CD4-positive, alpha-beta memory T cell (primary cell): ENCODE data around the gene SPTLC2. TPM values are rescaled to one million over a fixed set of nuclear protein-coding genes. Genes with fewer than 3 reads are reported as not detected.
A peak's percentile ranks its signal among the peaks of the same experiment; 100 is the strongest.

Experiments used
- CTCF ChIA-PET: fragments of 350-600 bp; sonication (Branson Sonifier 250); formaldehyde crosslinking; loops from one replicate; lab custom pipeline; 2021; ENCODE audit warnings: inconsistent platforms; ENCODE audit not compliant: partially characterized antibody; lab: Charles Lee
- POLR2A ChIA-PET: fragments of 350-600 bp; sonication (Branson Sonifier 250); formaldehyde crosslinking; loops from one replicate; lab custom pipeline; 2021; ENCODE audit not compliant: partially characterized antibody; lab: Charles Lee
- DNase-seq, 5 donors: peaks; one replicate each; pipeline versions ENCODE4 v3.0.0 to v3.0.0-alpha.2; 2020 to 2022; ENCODE audit warnings: mixed read lengths in 1 of 5
- H3K27ac ChIP-seq: one replicate; pipeline ENCODE4 v1.7.0; 2013; ENCODE audit warnings: low read depth, low read length
- H3K27me3 ChIP-seq: 2 replicates; pipeline ENCODE4 v1.7.0; 2013; ENCODE audit warnings: mild to moderate bottlenecking, low read length, moderate library complexity; ENCODE audit not compliant: insufficient read depth
- H3K36me3 ChIP-seq: 2 replicates; pipeline ENCODE4 v1.7.0; 2013; ENCODE audit warnings: mild to moderate bottlenecking, low read length, moderate library complexity; ENCODE audit not compliant: insufficient read depth
- H3K4me1 ChIP-seq: 2 replicates; pipeline ENCODE4 v1.7.0; 2013; ENCODE audit warnings: mild to moderate bottlenecking, low read length, moderate library complexity; ENCODE audit not compliant: insufficient read depth
- H3K4me3 ChIP-seq, 2 donors: one replicate each; pipeline ENCODE4 v1.7.0; 2013; ENCODE audit warnings: low read length in 2 of 2, mild to moderate bottlenecking in 1 of 2
- H3K9me3 ChIP-seq, 2 donors: one replicate each; pipeline ENCODE4 v1.7.0; 2013; ENCODE audit warnings: low read length in 2 of 2, control low read depth in 1 of 2; ENCODE audit not compliant: control insufficient read depth in 1 of 2
- H3K27ac Mint-ChIP-seq, 7 donors: one replicate each; pipeline ENCODE4 v1.8.0; 2020 to 2021; ENCODE audit warnings: mixed read lengths in 7 of 7, mild to moderate bottlenecking in 6 of 7, inconsistent platforms in 3 of 7, moderate library complexity in 3 of 7
- H3K27me3 Mint-ChIP-seq, 2 donors: one replicate each; pipeline ENCODE4 v1.8.0; 2020 to 2021; ENCODE audit warnings: mixed read lengths in 2 of 2
- H3K36me3 Mint-ChIP-seq, 2 donors: one replicate each; pipeline ENCODE4 v1.8.0; 2020 to 2021; ENCODE audit warnings: mixed read lengths in 2 of 2, inconsistent platforms in 1 of 2, mild to moderate bottlenecking in 1 of 2
- H3K4me1 Mint-ChIP-seq, 4 donors: one replicate each; pipeline ENCODE4 v1.8.0; 2020 to 2021; ENCODE audit warnings: mixed read lengths in 4 of 4, mild to moderate bottlenecking in 1 of 4
- H3K4me3 Mint-ChIP-seq, 8 donors: one replicate each; pipeline ENCODE4 v1.8.0; 2020 to 2021; ENCODE audit warnings: mixed read lengths in 8 of 8, mild to moderate bottlenecking in 7 of 8, moderate library complexity in 6 of 8, inconsistent platforms in 3 of 8
- H3K9me3 Mint-ChIP-seq, 8 donors: one replicate each; pipeline ENCODE4 v1.8.0; 2020 to 2021; ENCODE audit warnings: mixed read lengths in 8 of 8, mild to moderate bottlenecking in 5 of 8, inconsistent platforms in 3 of 8, moderate library complexity in 1 of 8
- intact Hi-C: fragments of 100-400 bp; cut with micrococcal nuclease; formaldehyde crosslinking; loops from one replicate; pipeline ENCODE4 v1.15.1; 2023
- polyA plus RNA-seq, 2 donors: library from polyadenylated mRNA; unstranded; fragments of 300-500 nt; fragmentation: Illumina TruSeq; gene quantifications; one replicate each; pipeline ENCODE4 v1.2.3, GENCODE V29; 2021
- total RNA-seq, 2 experiments: library from RNA; stranded (reverse); gene quantifications; one replicate each; pipeline ENCODE4 v1.2.3, GENCODE V29; 2021

The SPTLC2 gene
- total and polyA plus RNA-seq, 4 experiments from 2014 or later, result 11.2 to 31.3 (median 24.8) TPM

DNA sequence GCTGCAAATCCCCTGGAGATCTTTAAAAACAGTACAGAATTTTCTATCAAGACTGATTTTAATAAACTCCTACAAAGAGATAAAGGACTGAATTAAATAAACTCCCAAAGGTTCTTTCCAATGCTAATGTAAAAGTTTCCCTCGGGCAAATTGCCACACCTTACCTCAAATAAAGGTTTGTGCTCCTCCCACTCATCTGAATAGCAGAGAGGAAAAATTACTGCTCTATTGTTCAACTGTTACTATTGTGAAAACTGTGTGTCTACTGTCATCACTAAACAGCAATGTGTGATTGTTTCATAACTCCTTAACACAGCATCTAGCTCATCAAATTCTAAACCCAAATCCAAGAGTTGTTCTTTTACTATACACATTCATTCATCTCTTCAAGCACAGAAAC is 3.2 kb downstream of the SPTLC2 start:
- Mint-ChIP-seq H3K4me3 (peak overlapping the region in 3 of 8 donors; percentile 33 to 65 (median 60)), H3K4me1 (peaks cover 39 to 67% (median 49%) of the 10 kb centered on the region in 4 donors), H3K36me3 (peaks cover 5 to 16% of the 10 kb centered on the region in 2 donors), H3K9me3 (no peaks in the 10 kb centered on the region), H3K27ac (peak overlapping the region in 3 of 7 donors; percentile 34 to 60 (median 37)), H3K27me3 (no peaks in the 10 kb centered on the region)
- ChIA-PET POLR2A (interaction anchor here (0.5 kb wide), 1 partner anchor 43 kb away, joined by 4 read pairs; no protein-coding TSS in a partner anchor), CTCF (interaction anchor here (1.0 to 1.8 kb wide), 3 partner anchors 16 to 153 kb away, joined by 3 to 8 read pairs (median 4); no protein-coding TSS in a partner anchor)
- H3K4me3 ChIP-seq, result no peak overlapping the region
- peaks cover 53% of the 10 kb centered on the region for H3K4me1 ChIP-seq
- no peaks in the 10 kb centered on the region for H3K27me3 ChIP-seq
- no peak overlapping the region for H3K27ac ChIP-seq
- no peaks in the 10 kb centered on the region for H3K9me3 ChIP-seq
- H3K36me3 ChIP-seq, result no peaks in the 10 kb centered on the region
- DNase-seq, result no peak
- intact Hi-C loops, result loop anchor here (10.0 kb wide), 1 partner anchor 238 kb away; the partner anchor contains the start of genes SAMD15 and TMED8

DNA sequence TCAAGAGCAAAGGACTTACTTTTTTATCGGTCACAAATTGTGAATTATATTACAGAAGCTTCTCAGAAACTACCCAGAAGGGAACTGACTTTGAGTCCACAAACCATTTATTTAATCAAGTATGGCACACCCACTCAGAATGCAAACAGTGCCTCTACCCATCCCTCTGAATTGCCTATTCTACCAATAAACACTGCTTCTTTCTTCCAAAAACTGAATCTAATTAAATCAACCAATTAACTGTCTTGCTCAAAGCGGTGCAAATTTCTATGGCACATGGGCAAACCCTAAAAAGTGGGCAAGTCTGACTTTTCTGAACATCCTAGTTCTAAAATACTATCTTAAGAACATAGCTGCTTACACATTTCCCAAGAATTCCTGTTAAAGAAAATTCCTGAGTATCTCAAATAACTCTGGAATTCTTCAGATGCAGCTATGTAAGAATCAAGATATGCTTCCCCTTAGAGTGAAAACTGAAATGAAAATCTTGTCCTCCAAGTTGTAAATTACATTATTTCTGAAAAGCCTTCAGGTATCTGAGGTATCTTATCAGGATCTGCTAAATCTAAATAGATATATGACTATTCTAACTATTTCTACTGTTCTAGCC is 4.3 kb downstream of the SPTLC2 start:
- Mint-ChIP-seq H3K27ac (peak overlapping the region in 3 of 7 donors; percentile 25 to 70 (median 61)), H3K4me3 (no peak overlapping the region), H3K27me3 (no peaks in the 10 kb centered on the region), H3K4me1 (peaks cover 45 to 70% (median 56%) of the 10 kb centered on the region in 4 donors), H3K9me3 (no peaks in the 10 kb centered on the region), H3K36me3 (peaks cover 5 to 16% of the 10 kb centered on the region in 2 donors)
- no peaks in the 10 kb centered on the region for H3K36me3 ChIP-seq
- DNase-seq, result no peak
- no peak overlapping the region for H3K27ac ChIP-seq
- H3K27me3 ChIP-seq, result no peaks in the 10 kb centered on the region
- POLR2A ChIA-PET, result interaction anchor here (2.0 kb wide), 1 partner anchor 19 kb away, joined by 5 read pairs; no protein-coding TSS in a partner anchor
- peaks cover 60% of the 10 kb centered on the region for H3K4me1 ChIP-seq
- no peaks in the 10 kb centered on the region for H3K9me3 ChIP-seq
- H3K4me3 ChIP-seq, result no peak overlapping the region
- CTCF ChIA-PET, result interaction anchor here (1.0 to 1.8 kb wide), 4 partner anchors 15 to 152 kb away, joined by 3 to 8 read pairs (median 4); no protein-coding TSS in a partner anchor
- intact Hi-C loops, result loop anchor here (10.0 kb wide), 1 partner anchor 237 kb away; the partner anchor contains the start of genes SAMD15 and TMED8

DNA sequence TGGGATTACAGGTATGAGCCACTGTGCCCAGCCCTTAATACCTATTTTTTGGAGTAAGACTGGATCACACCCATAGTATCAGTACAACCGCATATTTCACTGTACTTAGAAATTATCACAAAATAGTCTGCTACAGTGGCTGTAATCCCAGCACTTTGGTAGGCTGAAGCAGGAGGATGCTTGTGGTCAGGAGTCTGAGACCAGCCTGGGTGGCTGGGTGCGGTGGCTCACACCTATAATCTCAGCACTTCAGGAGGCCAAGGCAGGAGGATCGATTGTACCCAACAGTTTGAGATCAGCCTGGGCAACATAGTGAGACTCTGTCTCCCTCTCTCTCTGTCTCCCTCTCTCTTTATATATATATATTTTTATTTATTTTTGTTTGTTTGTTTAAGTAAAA is 5.9 kb downstream of the SPTLC2 start:
- no peak overlapping the region for H3K27ac Mint-ChIP-seq
- Histone ChIP-seq H3K4me3 (no peak overlapping the region), H3K4me1 (peaks cover 67% of the 10 kb centered on the region), H3K9me3 (no peaks in the 10 kb centered on the region), H3K27ac (no peak overlapping the region), H3K36me3 (no peaks in the 10 kb centered on the region), H3K27me3 (no peaks in the 10 kb centered on the region)
- H3K36me3 Mint-ChIP-seq, result peaks cover 5 to 9% of the 10 kb centered on the region in 2 donors
- no peaks in the 10 kb centered on the region for H3K9me3 Mint-ChIP-seq
- H3K27me3 Mint-ChIP-seq, result no peaks in the 10 kb centered on the region
- ChIA-PET CTCF (no interaction called here), POLR2A (no interaction called here)
- intact Hi-C loops, result loop anchor here (10.0 kb wide), 1 partner anchor 236 kb away; the partner anchor contains the start of genes SAMD15 and TMED8
- no peak overlapping the region for H3K4me3 Mint-ChIP-seq
- H3K4me1 Mint-ChIP-seq, result peaks cover 44 to 69% (median 58%) of the 10 kb centered on the region in 4 donors
- no peak for DNase-seq

DNA sequence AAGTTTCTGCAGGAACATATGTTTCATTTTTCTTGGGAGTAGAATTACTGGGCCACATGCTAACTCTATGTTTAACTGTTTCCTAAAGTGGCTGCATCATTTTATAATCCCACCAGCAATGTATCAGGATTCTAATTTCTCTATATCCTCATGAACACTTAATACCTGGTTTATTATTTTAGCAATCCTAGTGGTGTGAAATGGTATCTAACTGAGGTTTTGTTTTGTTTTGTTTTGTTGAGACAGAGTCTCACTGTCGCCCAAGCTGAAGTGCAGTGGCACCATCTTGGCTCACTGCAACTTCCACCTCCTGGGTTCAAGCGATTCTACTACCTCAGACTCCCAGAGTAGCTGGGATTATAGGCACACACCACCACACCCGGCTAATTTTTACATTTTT is 6.5 kb downstream of the SPTLC2 start:
- CTCF ChIA-PET, result no interaction called here
- Mint-ChIP-seq H3K36me3 (peaks cover 2 to 4% of the 10 kb centered on the region in 2 donors), H3K4me1 (peaks cover 41 to 66% (median 56%) of the 10 kb centered on the region in 4 donors), H3K9me3 (no peaks in the 10 kb centered on the region), H3K27ac (no peak overlapping the region), H3K27me3 (no peaks in the 10 kb centered on the region), H3K4me3 (no peak overlapping the region)
- Histone ChIP-seq H3K9me3 (no peaks in the 10 kb centered on the region), H3K4me3 (no peak overlapping the region), H3K4me1 (peaks cover 64% of the 10 kb centered on the region), H3K27ac (no peak overlapping the region), H3K36me3 (no peaks in the 10 kb centered on the region), H3K27me3 (no peaks in the 10 kb centered on the region)
- DNase-seq, result no peak
- POLR2A ChIA-PET, result no interaction called here
- intact Hi-C loops, result loop anchor here (10.0 kb wide), 1 partner anchor 235 kb away; the partner anchor contains the start of genes SAMD15 and TMED8

DNA sequence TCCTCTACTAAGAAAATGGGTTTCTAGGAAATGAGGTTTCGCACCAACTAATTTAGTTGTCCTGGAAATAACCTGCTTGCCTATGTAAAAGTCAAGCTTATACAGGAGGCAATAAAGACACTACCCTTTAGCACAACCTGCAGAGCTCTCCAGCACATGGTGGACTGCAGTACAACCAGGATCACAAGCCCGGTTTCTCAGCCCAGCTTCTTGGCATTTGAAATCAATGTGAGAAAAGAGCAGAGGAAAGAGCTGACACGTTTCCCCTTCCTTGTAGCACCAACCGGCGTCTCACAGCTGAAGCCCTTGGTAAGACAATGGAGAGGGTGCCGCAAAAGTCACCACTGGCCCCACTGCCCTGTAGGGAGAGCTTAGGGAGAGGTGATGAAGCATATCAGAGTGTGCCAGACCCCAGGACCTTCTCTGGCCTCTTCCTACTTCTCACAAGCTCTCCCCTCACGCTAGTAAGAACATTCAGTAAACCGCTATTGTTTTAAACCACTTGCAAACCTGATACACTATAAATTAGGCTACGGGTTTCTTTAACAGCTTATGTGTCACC is 8.6 kb downstream of the SPTLC2 start:
- Histone ChIP-seq H3K4me3 (no peak overlapping the region), H3K27me3 (no peaks in the 10 kb centered on the region), H3K36me3 (no peaks in the 10 kb centered on the region), H3K9me3 (no peaks in the 10 kb centered on the region), H3K4me1 (peaks cover 54% of the 10 kb centered on the region), H3K27ac (no peak overlapping the region)
- Mint-ChIP-seq H3K36me3 (peaks cover 0 to 3% of the 10 kb centered on the region in 2 donors), H3K27me3 (no peaks in the 10 kb centered on the region), H3K4me3 (peak overlapping the region in 6 of 8 donors; percentile 43 to 76 (median 68)), H3K27ac (peak overlapping the region in 6 of 7 donors; percentile 17 to 85 (median 62)), H3K9me3 (no peaks in the 10 kb centered on the region), H3K4me1 (peaks cover 34 to 58% (median 51%) of the 10 kb centered on the region in 4 donors)
- DNase-seq, result no peak
- ChIA-PET POLR2A (interaction anchor here (0.7 to 1.1 kb wide), 2 partner anchors 11 to 107 kb away, joined by 3 to 6 read pairs; no protein-coding TSS in a partner anchor), CTCF (no interaction called here)
- intact Hi-C loops, result loop anchor here (1.0 kb wide), 1 partner anchor 7 kb away; no protein-coding TSS in a partner anchor

DNA sequence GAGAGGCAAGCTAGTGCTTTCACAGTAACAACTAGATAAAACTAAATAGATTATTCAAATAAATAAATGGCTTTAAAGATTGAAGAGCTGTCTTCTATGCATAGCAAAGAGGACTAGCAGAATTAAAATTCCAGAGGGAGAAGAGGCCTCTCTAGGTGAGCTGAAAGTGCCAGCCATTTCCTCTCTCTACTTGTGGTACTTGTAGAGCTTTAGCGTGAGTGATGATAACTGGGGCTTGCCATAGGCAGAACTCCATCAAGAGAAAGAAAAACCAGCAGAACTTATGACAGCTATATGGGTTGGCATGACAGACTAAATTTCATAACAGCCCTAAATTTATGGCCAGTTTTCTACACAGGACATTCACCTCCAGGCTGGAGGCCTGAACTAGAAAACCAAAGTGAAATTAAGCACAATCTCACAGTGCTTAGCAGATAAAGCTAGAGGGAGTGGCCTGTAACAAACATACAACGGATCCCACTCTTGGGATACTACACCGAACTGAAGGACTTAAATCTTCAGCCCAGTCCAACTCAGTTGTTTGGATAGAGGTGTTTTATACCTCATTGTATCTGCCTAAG is 11.0 kb downstream of the SPTLC2 start:
- Mint-ChIP-seq H3K27me3 (no peaks in the 10 kb centered on the region), H3K4me3 (peak overlapping the region in 1 of 8 donors; percentile 39), H3K4me1 (peaks cover 40 to 67% (median 56%) of the 10 kb centered on the region in 4 donors), H3K27ac (peak overlapping the region in 3 of 7 donors; percentile 30 to 70 (median 46)), H3K9me3 (no peaks in the 10 kb centered on the region), H3K36me3 (peaks cover 0 to 3% of the 10 kb centered on the region in 2 donors)
- H3K27me3 ChIP-seq, result no peaks in the 10 kb centered on the region
- ChIA-PET CTCF (interaction anchor here (0.8 kb wide), 1 partner anchor 10 kb away, joined by 4 read pairs; no protein-coding TSS in a partner anchor), POLR2A (interaction anchor here (1.7 kb wide), 1 partner anchor 10 kb away, joined by 4 read pairs; no protein-coding TSS in a partner anchor)
- no peak overlapping the region for H3K27ac ChIP-seq
- H3K4me1 ChIP-seq, result peaks cover 47% of the 10 kb centered on the region
- H3K36me3 ChIP-seq, result no peaks in the 10 kb centered on the region
- DNase-seq, result no peak
- no peak overlapping the region for H3K4me3 ChIP-seq
- intact Hi-C loops, result no loop called here
- H3K9me3 ChIP-seq, result no peaks in the 10 kb centered on the region
